GM23338 (cell line): ENCODE measurements around the gene BLVRA. TPM values are rescaled to one million over a fixed set of nuclear protein-coding genes. Genes with fewer than 3 reads are reported as not detected.
"Not testable (repeated sequence)": the region's sequence is repeated elsewhere in the genome, so short reads cannot be mapped to it uniquely, and the experiment has no call there.

Experiments
- ATAC-seq: fragments of 200-7000 bp; cut with Tn5 transposase; 3 replicates; pipeline ENCODE4 v1.9.1; 2020
- DNase-seq: peaks from one replicate; pipeline ENCODE4 v3.0.0-alpha.2; 2015; ENCODE audit warnings: low spot score
- H2AFZ ChIP-seq: fragments of 200-600 bp; sonication (generic); 2 replicates; pipeline ENCODE4 v1.8.0; 2016; ENCODE audit warnings: antibody characterized with exemption, mild to moderate bottlenecking, moderate library complexity
- H3F3A ChIP-seq: fragments of 200-600 bp; sonication (generic); replicated peaks from 2 replicates; pipeline ENCODE4 v1.8.0; 2017; ENCODE audit warnings: antibody characterized with exemption, mixed run types, low read depth
- H3K27ac ChIP-seq: fragments of 200-600 bp; sonication (generic); 2 replicates; pipeline ENCODE4 v1.6.1; 2016; ENCODE audit warnings: low read depth
- H3K27me3 ChIP-seq: fragments of 200-600 bp; sonication (generic); 2 replicates; pipeline ENCODE4 v1.8.0; 2016; ENCODE audit warnings: mild to moderate bottlenecking, mixed run types, moderate library complexity; ENCODE audit not compliant: insufficient read depth
- H3K36me3 ChIP-seq: fragments of 200-600 bp; sonication (generic); 2 replicates; pipeline ENCODE4 v1.8.0; 2016; ENCODE audit warnings: mild to moderate bottlenecking; ENCODE audit not compliant: insufficient read depth
- H3K4me1 ChIP-seq: fragments of 200-600 bp; sonication (generic); 2 replicates; pipeline ENCODE4 v1.8.0; 2016; ENCODE audit warnings: mild to moderate bottlenecking, moderate library complexity; ENCODE audit not compliant: insufficient read depth
- H3K4me2 ChIP-seq: fragments of 200-600 bp; sonication (generic); 2 replicates; pipeline ENCODE4 v1.7.1; 2017; ENCODE audit warnings: mixed run types
- H3K4me3 ChIP-seq: fragments of 200-600 bp; sonication (generic); 2 replicates; pipeline ENCODE4 v1.6.1; 2016; ENCODE audit warnings: mixed run types
- H3K79me2 ChIP-seq: fragments of 200-600 bp; sonication (generic); replicated peaks from 2 replicates; pipeline ENCODE4 v1.8.0; 2017; ENCODE audit warnings: mild to moderate bottlenecking; ENCODE audit not compliant: insufficient read depth
- H3K9me2 ChIP-seq: fragments of 200-600 bp; sonication (generic); 2 replicates; pipeline ENCODE4 v1.8.0; 2017; ENCODE audit not compliant: insufficient read depth
- H4K20me1 ChIP-seq: fragments of 200-600 bp; sonication (generic); replicated peaks from 2 replicates; pipeline ENCODE4 v1.8.0; 2017; ENCODE audit warnings: mild to moderate bottlenecking; ENCODE audit not compliant: insufficient read depth
- H3K27ac Mint-ChIP-seq: 2 replicates; pipeline ENCODE4 v1.8.0; 2020; ENCODE audit warnings: inconsistent platforms, mild to moderate bottlenecking, moderate library complexity, mixed read lengths
- H3K27me3 Mint-ChIP-seq: 3 replicates; pipeline ENCODE4 v1.8.0; 2022; ENCODE audit warnings: low read depth, mild to moderate bottlenecking, moderate library complexity, mixed read lengths, inconsistent platforms; ENCODE audit not compliant: insufficient read depth, poor library complexity
- H3K36me3 Mint-ChIP-seq: 3 replicates; pipeline ENCODE4 v1.8.0; 2021; ENCODE audit warnings: low read depth, mild to moderate bottlenecking, inconsistent platforms, moderate library complexity, mixed read lengths
- H3K4me1 Mint-ChIP-seq: 3 replicates; pipeline ENCODE4 v1.8.0; 2020; ENCODE audit warnings: mild to moderate bottlenecking, inconsistent platforms, mixed read lengths
- H3K4me3 Mint-ChIP-seq: 3 replicates; pipeline ENCODE4 v1.8.0; 2021; ENCODE audit warnings: moderate library complexity, mild to moderate bottlenecking, inconsistent platforms, mixed read lengths
- H3K9me3 Mint-ChIP-seq: 3 replicates; pipeline ENCODE4 v1.8.0; 2020; ENCODE audit warnings: moderate library complexity, mild to moderate bottlenecking, inconsistent platforms, mixed read lengths
- CREB1 ChIP-seq: fragments of 250-450 bp; sonication (Bioruptor Pico); IDR thresholded peaks from 2 replicates; pipeline ENCODE4 v1.5.0; 2020; ENCODE audit warnings: low read depth, mild to moderate bottlenecking, moderate library complexity
- EZH2 ChIP-seq: fragments of 200-600 bp; sonication (generic); IDR thresholded peaks from one replicate; pipeline ENCODE4 v1.8.0; 2017; ENCODE audit warnings: antibody characterized with exemption, mild to moderate bottlenecking, low read depth; ENCODE audit not compliant: unreplicated experiment
- EZH2phosphoT487 ChIP-seq: fragments of 200-600 bp; sonication (generic); IDR thresholded peaks from one replicate; pipeline ENCODE4 v1.8.1; 2018; ENCODE audit warnings: antibody characterized with exemption; ENCODE audit not compliant: unreplicated experiment
- JUNB ChIP-seq: IDR thresholded peaks from one replicate; pipeline ENCODE4 v1.6.1; 2016; ENCODE audit warnings: antibody characterized with exemption; ENCODE audit not compliant: unreplicated experiment
- NANOG ChIP-seq: IDR thresholded peaks from 2 replicates; pipeline ENCODE4 v1.6.1; 2016; ENCODE audit warnings: antibody characterized with exemption, borderline replicate concordance
- POLR2AphosphoS5 ChIP-seq: IDR thresholded peaks from 2 replicates; pipeline ENCODE4 v1.6.1; 2016; ENCODE audit warnings: antibody characterized with exemption, low read depth
- STAT1 ChIP-seq: IDR thresholded peaks from one replicate; pipeline ENCODE4 v1.6.1; 2016; ENCODE audit warnings: antibody characterized with exemption; ENCODE audit not compliant: unreplicated experiment
- ZNF114 ChIP-seq: fragments of 250-450 bp; sonication (Bioruptor Pico); IDR thresholded peaks from 2 replicates; pipeline ENCODE4 v1.5.0; 2020; ENCODE audit warnings: mild to moderate bottlenecking, moderate library complexity
- ZNF331 ChIP-seq: fragments of 250-450 bp; sonication (Bioruptor Pico); IDR thresholded peaks from 2 replicates; pipeline ENCODE4 v1.5.0; 2020; ENCODE audit warnings: low read depth, mild to moderate bottlenecking, moderate library complexity
- polyA plus RNA-seq: library from polyadenylated mRNA; unstranded; fragments of >200 nt; fragmentation: Nextera tagmentation; extraction: Ambion mirVana; gene quantifications from 2 replicates; pipeline ENCODE4 v1.2.1, GENCODE V29; 2016
- total RNA-seq: library from RNA; depleted of rRNA; stranded (reverse); fragments of >200 nt; shearing (Covaris generic); gene quantifications from 2 replicates; pipeline ENCODE4 v1.2.3, GENCODE V29; 2014
- TF ChIP-seq, protein P1 (sequence below): IDR thresholded peaks from 2 replicates; pipeline ENCODE4 v1.6.1; 2016; ENCODE audit warnings: antibody characterized with exemption
- TF ChIP-seq, protein P2 (sequence below): IDR thresholded peaks from one replicate; pipeline ENCODE4 v1.6.1; 2018; ENCODE audit warnings: antibody characterized with exemption; ENCODE audit not compliant: unreplicated experiment
- TF ChIP-seq, protein P3 (sequence below), 2 experiments: fragments of 200-600 bp in 1 of 2; sonication (generic) in 1 of 2; conservative IDR thresholded peaks; 2 replicates each; pipeline versions ENCODE4 v1.5.1 to v1.6.1; 2016 to 2017; ENCODE audit warnings: antibody characterized with exemption in 2 of 2, low read depth in 2 of 2, mild to moderate bottlenecking in 2 of 2, moderate library complexity in 1 of 2

BLVRA gene
- total and polyA plus RNA-seq, 2 experiments from 2014 or later, result 17.0 to 46.5 TPM

DNA sequence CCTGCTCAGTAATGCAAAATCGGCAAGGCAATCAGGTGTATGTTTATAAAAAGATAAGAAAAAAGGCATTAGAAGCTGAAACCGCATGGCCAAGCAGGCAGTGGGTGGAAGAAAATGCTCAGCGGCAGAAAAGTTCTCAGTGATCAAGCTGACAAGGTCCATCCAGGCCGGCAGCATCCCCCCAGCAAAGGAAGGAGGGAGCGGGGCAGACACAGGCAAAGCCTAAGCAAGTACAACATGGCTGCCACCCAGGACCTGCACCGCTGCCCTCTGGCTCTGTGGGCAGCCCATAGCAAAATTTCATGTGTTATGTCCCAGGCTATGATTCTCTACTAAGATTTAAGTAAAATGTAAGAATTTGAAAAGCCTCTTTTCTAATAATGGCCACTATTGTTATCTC is 65.5 kb downstream of the BLVRA start:
- Mint-ChIP-seq H3K9me3 (peaks cover 8% of the 10 kb centered on the region; the same call in 2 of the 3 replicates), H3K4me1 (peaks cover 24% of the 10 kb centered on the region), H3K4me3 (no peak overlapping the region), H3K36me3 (peaks cover 3% of the 10 kb centered on the region; the same call in 1 of the 3 replicates), H3K27ac (no peak overlapping the region), H3K27me3 (peaks cover 1% of the 10 kb centered on the region)
- H4K20me1 ChIP-seq, result no peaks in the 10 kb centered on the region
- H3F3A ChIP-seq, result peaks cover 5% of the 10 kb centered on the region
- H3K27ac ChIP-seq, result no peak overlapping the region
- no peak for TF ChIP-seq ZNF331 (CRISPR knock-in tag)
- TF ChIP-seq ZNF114 (CRISPR knock-in tag), result no peak
- TF ChIP-seq, protein P1, sequence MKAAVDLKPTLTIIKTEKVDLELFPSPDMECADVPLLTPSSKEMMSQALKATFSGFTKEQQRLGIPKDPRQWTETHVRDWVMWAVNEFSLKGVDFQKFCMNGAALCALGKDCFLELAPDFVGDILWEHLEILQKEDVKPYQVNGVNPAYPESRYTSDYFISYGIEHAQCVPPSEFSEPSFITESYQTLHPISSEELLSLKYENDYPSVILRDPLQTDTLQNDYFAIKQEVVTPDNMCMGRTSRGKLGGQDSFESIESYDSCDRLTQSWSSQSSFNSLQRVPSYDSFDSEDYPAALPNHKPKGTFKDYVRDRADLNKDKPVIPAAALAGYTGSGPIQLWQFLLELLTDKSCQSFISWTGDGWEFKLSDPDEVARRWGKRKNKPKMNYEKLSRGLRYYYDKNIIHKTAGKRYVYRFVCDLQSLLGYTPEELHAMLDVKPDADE, result no peak
- TF ChIP-seq NANOG, result no peak
- TF ChIP-seq, protein P2, sequence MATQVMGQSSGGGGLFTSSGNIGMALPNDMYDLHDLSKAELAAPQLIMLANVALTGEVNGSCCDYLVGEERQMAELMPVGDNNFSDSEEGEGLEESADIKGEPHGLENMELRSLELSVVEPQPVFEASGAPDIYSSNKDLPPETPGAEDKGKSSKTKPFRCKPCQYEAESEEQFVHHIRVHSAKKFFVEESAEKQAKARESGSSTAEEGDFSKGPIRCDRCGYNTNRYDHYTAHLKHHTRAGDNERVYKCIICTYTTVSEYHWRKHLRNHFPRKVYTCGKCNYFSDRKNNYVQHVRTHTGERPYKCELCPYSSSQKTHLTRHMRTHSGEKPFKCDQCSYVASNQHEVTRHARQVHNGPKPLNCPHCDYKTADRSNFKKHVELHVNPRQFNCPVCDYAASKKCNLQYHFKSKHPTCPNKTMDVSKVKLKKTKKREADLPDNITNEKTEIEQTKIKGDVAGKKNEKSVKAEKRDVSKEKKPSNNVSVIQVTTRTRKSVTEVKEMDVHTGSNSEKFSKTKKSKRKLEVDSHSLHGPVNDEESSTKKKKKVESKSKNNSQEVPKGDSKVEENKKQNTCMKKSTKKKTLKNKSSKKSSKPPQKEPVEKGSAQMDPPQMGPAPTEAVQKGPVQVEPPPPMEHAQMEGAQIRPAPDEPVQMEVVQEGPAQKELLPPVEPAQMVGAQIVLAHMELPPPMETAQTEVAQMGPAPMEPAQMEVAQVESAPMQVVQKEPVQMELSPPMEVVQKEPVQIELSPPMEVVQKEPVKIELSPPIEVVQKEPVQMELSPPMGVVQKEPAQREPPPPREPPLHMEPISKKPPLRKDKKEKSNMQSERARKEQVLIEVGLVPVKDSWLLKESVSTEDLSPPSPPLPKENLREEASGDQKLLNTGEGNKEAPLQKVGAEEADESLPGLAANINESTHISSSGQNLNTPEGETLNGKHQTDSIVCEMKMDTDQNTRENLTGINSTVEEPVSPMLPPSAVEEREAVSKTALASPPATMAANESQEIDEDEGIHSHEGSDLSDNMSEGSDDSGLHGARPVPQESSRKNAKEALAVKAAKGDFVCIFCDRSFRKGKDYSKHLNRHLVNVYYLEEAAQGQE, result no peak
- TF ChIP-seq CREB1 (CRISPR knock-in tag), result no peak
- no peak for TF ChIP-seq STAT1
- TF ChIP-seq, protein P3, sequence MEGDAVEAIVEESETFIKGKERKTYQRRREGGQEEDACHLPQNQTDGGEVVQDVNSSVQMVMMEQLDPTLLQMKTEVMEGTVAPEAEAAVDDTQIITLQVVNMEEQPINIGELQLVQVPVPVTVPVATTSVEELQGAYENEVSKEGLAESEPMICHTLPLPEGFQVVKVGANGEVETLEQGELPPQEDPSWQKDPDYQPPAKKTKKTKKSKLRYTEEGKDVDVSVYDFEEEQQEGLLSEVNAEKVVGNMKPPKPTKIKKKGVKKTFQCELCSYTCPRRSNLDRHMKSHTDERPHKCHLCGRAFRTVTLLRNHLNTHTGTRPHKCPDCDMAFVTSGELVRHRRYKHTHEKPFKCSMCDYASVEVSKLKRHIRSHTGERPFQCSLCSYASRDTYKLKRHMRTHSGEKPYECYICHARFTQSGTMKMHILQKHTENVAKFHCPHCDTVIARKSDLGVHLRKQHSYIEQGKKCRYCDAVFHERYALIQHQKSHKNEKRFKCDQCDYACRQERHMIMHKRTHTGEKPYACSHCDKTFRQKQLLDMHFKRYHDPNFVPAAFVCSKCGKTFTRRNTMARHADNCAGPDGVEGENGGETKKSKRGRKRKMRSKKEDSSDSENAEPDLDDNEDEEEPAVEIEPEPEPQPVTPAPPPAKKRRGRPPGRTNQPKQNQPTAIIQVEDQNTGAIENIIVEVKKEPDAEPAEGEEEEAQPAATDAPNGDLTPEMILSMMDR (conservative IDR thresholded peaks at IDR 0.05; ENCODE audit: low read depth in 2 of 2), result no peak
- TF ChIP-seq EZH2, result no peak
- TF ChIP-seq JUNB, result no peak
- no peak for TF ChIP-seq POLR2AphosphoS5
- TF ChIP-seq EZH2phosphoT487, result no peak
- no peak for ATAC-seq
- no peak overlapping the region for H3K4me3 ChIP-seq
- H3K4me2 ChIP-seq, result no peak overlapping the region
- no peaks in the 10 kb centered on the region for H3K79me2 ChIP-seq
- peak overlapping the region; percentile 86 for H2AFZ ChIP-seq
- H3K4me1 ChIP-seq, result peaks cover 29% of the 10 kb centered on the region
- H3K9me2 ChIP-seq, result peaks cover 9% of the 10 kb centered on the region
- DNase-seq, result no peak
- H3K36me3 ChIP-seq, result no peaks in the 10 kb centered on the region
- H3K27me3 ChIP-seq, result no peaks in the 10 kb centered on the region

DNA sequence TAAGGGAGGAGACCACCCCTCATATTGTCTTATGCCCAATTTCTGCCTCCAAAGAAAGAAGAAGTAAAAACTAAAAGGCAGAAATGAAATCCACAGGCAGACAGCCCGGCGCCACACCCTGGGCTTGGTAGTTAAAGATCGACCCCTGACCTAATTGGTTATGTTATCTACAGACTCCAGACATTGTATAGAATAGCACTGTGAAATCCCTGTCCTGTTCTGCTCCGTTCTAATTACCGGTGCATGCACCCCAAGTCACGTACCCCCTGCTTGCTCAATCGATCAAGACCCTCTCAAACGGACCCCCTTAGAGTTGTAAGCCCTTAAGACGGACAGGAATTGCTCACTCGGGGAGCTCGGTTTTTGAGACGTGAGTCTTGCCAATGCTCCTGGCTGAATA is 66.0 kb downstream of the BLVRA start:
- ATAC-seq, DNase-seq, H3K4me3 ChIP-seq, H3F3A ChIP-seq, H4K20me1 ChIP-seq, H3K36me3 Mint-ChIP-seq, H3K27me3 ChIP-seq, H2AFZ ChIP-seq, H3K79me2 ChIP-seq, H3K27me3 Mint-ChIP-seq, H3K4me3 Mint-ChIP-seq, H3K27ac Mint-ChIP-seq, H3K27ac ChIP-seq, H3K36me3 ChIP-seq, H3K9me2 ChIP-seq, H3K4me2 ChIP-seq: not testable (repeated sequence)
- Mint-ChIP-seq H3K4me1 (peaks cover 26% of the 10 kb centered on the region), H3K9me3 (peaks cover 10% of the 10 kb centered on the region)
- peaks cover 35% of the 10 kb centered on the region for H3K4me1 ChIP-seq
